Daoy (cell line): ENCODE measurements around the gene ERVV-1. TPM values are rescaled to one million over a fixed set of nuclear protein-coding genes. Genes with fewer than 3 reads are reported as not detected.
"Not testable (repeated sequence)": the region's sequence is repeated elsewhere in the genome, so short reads cannot be mapped to it uniquely, and the experiment has no call there.

Experiments used
- DNase-seq: peaks from one replicate; pipeline ENCODE4 v3.0.0-alpha.2; 2015; ENCODE audit warnings: low read depth
- total RNA-seq: library from RNA; depleted of rRNA; stranded (reverse); fragments of >200 nt; shearing (Covaris generic); gene quantifications from 2 replicates; pipeline ENCODE4 v1.2.3, GENCODE V29; 2014; rRNA removed

The ERVV-1 gene
- total RNA-seq: not detected in 2 replicates

- DNase-seq: no peak
Observed at GRCh38 chr19:53013621-53014020, at the start of gene ERVV-1. Gene ERVV-1, plus strand, starts transcription at chr19:53013921. Its CDS starts 170 bp downstream, at chr19:53014091.

- DNase-seq: no peak
Observed at GRCh38 chr19:52967772-52968171, 45.9 kb upstream of the ERVV-1 start.

GRCh38 chr19:52981329-52981728 lies 32.4 kb upstream of the ERVV-1 start:
- no peak for DNase-seq

GRCh38 chr19:52983167-52983566 lies 30.6 kb upstream of the ERVV-1 start:
- DNase-seq: not testable (repeated sequence)

GRCh38 chr19:52987221-52987620 lies 26.5 kb upstream of the ERVV-1 start:
- DNase-seq: no peak

- no peak for DNase-seq
Observed at GRCh38 chr19:52988506-52988905, 25.2 kb upstream of the ERVV-1 start.

- DNase-seq: peak; percentile 78
Observed at GRCh38 chr19:52990759-52991418, 22.8 kb upstream of the ERVV-1 start.

- peak; percentile 84 for DNase-seq
Observed at GRCh38 chr19:52991484-52991883, 22.2 kb upstream of the ERVV-1 start.

- DNase-seq: no peak
Observed at GRCh38 chr19:52992109-52993004, 21.4 kb upstream of the ERVV-1 start.

- DNase-seq: peak; percentile 53
Observed at GRCh38 chr19:52993342-52994178, 20.2 kb upstream of the ERVV-1 start.

- DNase-seq: no peak
Observed at GRCh38 chr19:52995711-52996110, 18.0 kb upstream of the ERVV-1 start.

- DNase-seq: no peak
Observed at GRCh38 chr19:52997975-52998374, 15.7 kb upstream of the ERVV-1 start.

- DNase-seq: no peak
Observed at GRCh38 chr19:53002479-53002878, 11.2 kb upstream of the ERVV-1 start.

- DNase-seq: no peak
Observed at GRCh38 chr19:53004242-53004641, 9.5 kb upstream of the ERVV-1 start.

- DNase-seq: no peak
Observed at GRCh38 chr19:53007200-53007599, 6.5 kb upstream of the ERVV-1 start.

GRCh38 chr19:53007606-53008005 lies 6.1 kb upstream of the ERVV-1 start:
- DNase-seq: no peak

- DNase-seq: no peak
Observed at GRCh38 chr19:53008061-53008778, 5.5 kb upstream of the ERVV-1 start.

- DNase-seq: no peak
Observed at GRCh38 chr19:53010494-53010893, 3.2 kb upstream of the ERVV-1 start.

- DNase-seq: no peak
Observed at GRCh38 chr19:53012006-53012405, 1.7 kb upstream of the ERVV-1 start.

- no peak for DNase-seq
Observed at GRCh38 chr19:53015159-53015558, 1.4 kb downstream of the ERVV-1 start.

GRCh38 chr19:53015730-53016129 lies 2.0 kb downstream of the ERVV-1 start:
- DNase-seq: no peak
